ENCODE results near the gene CD44. TPM values are rescaled to one million over a fixed set of nuclear protein-coding genes. Genes with fewer than 3 reads are reported as not detected.

The CD44 gene
- polyA plus RNA-seq, 1 donor from 2014 or later, result 0.77 TPM

DNA sequence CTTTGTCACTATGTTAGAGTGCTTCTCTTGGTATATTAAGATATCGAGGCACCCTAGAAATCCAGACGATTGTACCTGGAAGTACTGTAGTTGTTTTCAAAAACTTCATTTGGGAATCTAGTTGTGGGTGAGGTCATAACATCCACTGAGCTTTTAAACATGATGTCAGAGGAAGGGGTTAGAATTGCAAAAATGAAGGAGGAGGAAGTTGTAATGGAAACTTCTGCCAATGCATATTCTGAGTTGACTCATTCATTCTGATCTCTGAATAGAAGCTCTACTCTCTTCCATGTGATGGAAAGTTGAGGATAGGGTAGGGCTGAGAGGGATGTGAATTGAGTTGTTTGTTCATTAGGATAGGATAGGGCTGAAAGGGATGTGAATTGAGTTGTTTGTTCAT lies 7.7 kb downstream of the CD44 start:
- H3K27me3 ChIP-seq (ENCODE audit: insufficient read depth, low read depth, low read length), result no peaks in the 10 kb centered on the region
- H3K9me2 ChIP-seq (ENCODE audit: insufficient read depth, low read length), result no peaks in the 10 kb centered on the region
- no peaks in the 10 kb centered on the region for H4K20me1 ChIP-seq (ENCODE audit: insufficient read depth)
- H3K79me2 ChIP-seq (replicated peaks; ENCODE audit: insufficient read depth, low read length), result no peaks in the 10 kb centered on the region
- H3K4me2 ChIP-seq (ENCODE audit: low read length), result no peak overlapping the region
- H2AFZ ChIP-seq (ENCODE audit: low read depth, low read length), result no peak overlapping the region
- no peak overlapping the region for H3K9ac ChIP-seq (ENCODE audit: low read length)
- no peaks in the 10 kb centered on the region for H3F3A ChIP-seq (ENCODE audit: insufficient read depth, low read length, poor library complexity, severe bottlenecking)
- no peaks in the 10 kb centered on the region for H3K36me3 ChIP-seq (ENCODE audit: insufficient read depth, low read length)
- TF ChIP-seq TAF1 (IDR thresholded peaks at IDR 0.05; ENCODE audit: low read depth), result no peak
- no peak for TF ChIP-seq EP300 (conservative IDR thresholded peaks at IDR 0.05; ENCODE audit: poor library complexity, severe bottlenecking)
- TF ChIP-seq, protein P1, sequence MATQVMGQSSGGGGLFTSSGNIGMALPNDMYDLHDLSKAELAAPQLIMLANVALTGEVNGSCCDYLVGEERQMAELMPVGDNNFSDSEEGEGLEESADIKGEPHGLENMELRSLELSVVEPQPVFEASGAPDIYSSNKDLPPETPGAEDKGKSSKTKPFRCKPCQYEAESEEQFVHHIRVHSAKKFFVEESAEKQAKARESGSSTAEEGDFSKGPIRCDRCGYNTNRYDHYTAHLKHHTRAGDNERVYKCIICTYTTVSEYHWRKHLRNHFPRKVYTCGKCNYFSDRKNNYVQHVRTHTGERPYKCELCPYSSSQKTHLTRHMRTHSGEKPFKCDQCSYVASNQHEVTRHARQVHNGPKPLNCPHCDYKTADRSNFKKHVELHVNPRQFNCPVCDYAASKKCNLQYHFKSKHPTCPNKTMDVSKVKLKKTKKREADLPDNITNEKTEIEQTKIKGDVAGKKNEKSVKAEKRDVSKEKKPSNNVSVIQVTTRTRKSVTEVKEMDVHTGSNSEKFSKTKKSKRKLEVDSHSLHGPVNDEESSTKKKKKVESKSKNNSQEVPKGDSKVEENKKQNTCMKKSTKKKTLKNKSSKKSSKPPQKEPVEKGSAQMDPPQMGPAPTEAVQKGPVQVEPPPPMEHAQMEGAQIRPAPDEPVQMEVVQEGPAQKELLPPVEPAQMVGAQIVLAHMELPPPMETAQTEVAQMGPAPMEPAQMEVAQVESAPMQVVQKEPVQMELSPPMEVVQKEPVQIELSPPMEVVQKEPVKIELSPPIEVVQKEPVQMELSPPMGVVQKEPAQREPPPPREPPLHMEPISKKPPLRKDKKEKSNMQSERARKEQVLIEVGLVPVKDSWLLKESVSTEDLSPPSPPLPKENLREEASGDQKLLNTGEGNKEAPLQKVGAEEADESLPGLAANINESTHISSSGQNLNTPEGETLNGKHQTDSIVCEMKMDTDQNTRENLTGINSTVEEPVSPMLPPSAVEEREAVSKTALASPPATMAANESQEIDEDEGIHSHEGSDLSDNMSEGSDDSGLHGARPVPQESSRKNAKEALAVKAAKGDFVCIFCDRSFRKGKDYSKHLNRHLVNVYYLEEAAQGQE (IDR thresholded peaks at IDR 0.05; ENCODE audit: borderline replicate concordance), result no peak
- TF ChIP-seq SMC3 (conservative IDR thresholded peaks at IDR 0.05; ENCODE audit: poor library complexity), result no peak
- no peak for TF ChIP-seq RAD21 (conservative IDR thresholded peaks at IDR 0.05)
- no peak for TF ChIP-seq EZH2 (IDR thresholded peaks at IDR 0.05; ENCODE audit: borderline replicate concordance, insufficient read depth, low read length, poor library complexity, severe bottlenecking)
- TF ChIP-seq POLR2AphosphoS5 (IDR thresholded peaks at IDR 0.05), result no peak
- TF ChIP-seq MXI1 (conservative IDR thresholded peaks at IDR 0.05; ENCODE audit: poor library complexity, severe bottlenecking), result no peak
- TF ChIP-seq, protein P2, sequence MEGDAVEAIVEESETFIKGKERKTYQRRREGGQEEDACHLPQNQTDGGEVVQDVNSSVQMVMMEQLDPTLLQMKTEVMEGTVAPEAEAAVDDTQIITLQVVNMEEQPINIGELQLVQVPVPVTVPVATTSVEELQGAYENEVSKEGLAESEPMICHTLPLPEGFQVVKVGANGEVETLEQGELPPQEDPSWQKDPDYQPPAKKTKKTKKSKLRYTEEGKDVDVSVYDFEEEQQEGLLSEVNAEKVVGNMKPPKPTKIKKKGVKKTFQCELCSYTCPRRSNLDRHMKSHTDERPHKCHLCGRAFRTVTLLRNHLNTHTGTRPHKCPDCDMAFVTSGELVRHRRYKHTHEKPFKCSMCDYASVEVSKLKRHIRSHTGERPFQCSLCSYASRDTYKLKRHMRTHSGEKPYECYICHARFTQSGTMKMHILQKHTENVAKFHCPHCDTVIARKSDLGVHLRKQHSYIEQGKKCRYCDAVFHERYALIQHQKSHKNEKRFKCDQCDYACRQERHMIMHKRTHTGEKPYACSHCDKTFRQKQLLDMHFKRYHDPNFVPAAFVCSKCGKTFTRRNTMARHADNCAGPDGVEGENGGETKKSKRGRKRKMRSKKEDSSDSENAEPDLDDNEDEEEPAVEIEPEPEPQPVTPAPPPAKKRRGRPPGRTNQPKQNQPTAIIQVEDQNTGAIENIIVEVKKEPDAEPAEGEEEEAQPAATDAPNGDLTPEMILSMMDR (IDR thresholded peaks at IDR 0.05; ENCODE audit: poor library complexity, severe bottlenecking), result no peak
- no peak overlapping the region for H3K4me3 ChIP-seq (ENCODE audit: low read length)
- no peak overlapping the region for H3K27ac ChIP-seq (ENCODE audit: low read length)
- H3K9me3 ChIP-seq (ENCODE audit: low read length), result no peaks in the 10 kb centered on the region

DNA sequence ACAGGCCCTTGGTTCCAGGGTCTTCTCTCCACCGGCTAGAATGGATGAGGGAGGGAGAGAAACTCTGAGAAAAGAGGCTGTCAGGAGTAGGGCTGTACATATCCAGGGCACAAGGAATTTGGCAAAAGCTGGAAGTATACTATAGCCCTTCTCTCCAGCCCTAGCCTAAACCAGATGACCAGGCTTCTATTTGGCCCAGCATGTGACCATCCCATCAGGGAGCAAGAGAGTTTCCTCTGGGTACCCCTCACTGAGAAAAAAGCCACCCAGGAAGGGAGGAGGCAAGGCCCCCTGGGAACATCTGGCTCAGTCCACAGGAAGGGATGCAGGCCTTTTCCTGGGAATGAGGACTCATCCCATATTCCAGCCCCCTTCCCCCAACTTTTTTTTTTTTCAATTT lies 8.3 kb downstream of the CD44 start:
- H3K27me3 ChIP-seq (ENCODE audit: insufficient read depth, low read depth, low read length), result no peaks in the 10 kb centered on the region
- no peak overlapping the region for H3K4me3 ChIP-seq (ENCODE audit: low read length)
- H3K9me3 ChIP-seq (ENCODE audit: low read length), result no peaks in the 10 kb centered on the region
- no peak overlapping the region for H3K27ac ChIP-seq (ENCODE audit: low read length)
- no peaks in the 10 kb centered on the region for H3K79me2 ChIP-seq (replicated peaks; ENCODE audit: insufficient read depth, low read length)
- no peak overlapping the region for H2AFZ ChIP-seq (ENCODE audit: low read depth, low read length)
- H3K9me2 ChIP-seq (ENCODE audit: insufficient read depth, low read length), result no peaks in the 10 kb centered on the region
- H3K4me2 ChIP-seq (ENCODE audit: low read length), result no peak overlapping the region
- no peaks in the 10 kb centered on the region for H3K36me3 ChIP-seq (ENCODE audit: insufficient read depth, low read length)
- H3F3A ChIP-seq (ENCODE audit: insufficient read depth, low read length, poor library complexity, severe bottlenecking), result no peaks in the 10 kb centered on the region
- TF ChIP-seq POLR2AphosphoS5 (IDR thresholded peaks at IDR 0.05) (no peak), EZH2 (IDR thresholded peaks at IDR 0.05; ENCODE audit: borderline replicate concordance, insufficient read depth, low read length, poor library complexity, severe bottlenecking) (no peak), TAF1 (IDR thresholded peaks at IDR 0.05; ENCODE audit: low read depth) (no peak), MXI1 (conservative IDR thresholded peaks at IDR 0.05; ENCODE audit: poor library complexity, severe bottlenecking) (no peak), SMC3 (conservative IDR thresholded peaks at IDR 0.05; ENCODE audit: poor library complexity) (no peak), EP300 (conservative IDR thresholded peaks at IDR 0.05; ENCODE audit: poor library complexity, severe bottlenecking) (no peak), RAD21 (conservative IDR thresholded peaks at IDR 0.05) (no peak)
- TF ChIP-seq, protein P2 (IDR thresholded peaks at IDR 0.05; ENCODE audit: poor library complexity, severe bottlenecking), result no peak
- TF ChIP-seq, protein P1 (IDR thresholded peaks at IDR 0.05; ENCODE audit: borderline replicate concordance), result no peak
- H4K20me1 ChIP-seq (ENCODE audit: insufficient read depth), result no peaks in the 10 kb centered on the region
- no peak overlapping the region for H3K9ac ChIP-seq (ENCODE audit: low read length)
